AG10803 (cell line): ENCODE measurements around the gene CD2AP.

Source experiments
- DNase-seq: peaks from one replicate; pipeline ENCODE4 v3.0.0; 2010; ENCODE audit warnings: low read depth
- H3K4me3 ChIP-seq: 2 replicates; pipeline ENCODE4 v1.5.1; 2011; ENCODE audit warnings: mild to moderate bottlenecking, low read length, control low read depth
- CTCF ChIP-seq: conservative IDR thresholded peaks from 2 replicates; pipeline ENCODE4 v1.5.1; 2011; ENCODE audit warnings: mild to moderate bottlenecking, low read length, control low read depth, inconsistent platforms

Gene CD2AP

GRCh38 chr6:47593979-47594378 lies 116.4 kb downstream of the CD2AP start:
- no peak overlapping the region for H3K4me3 ChIP-seq
- TF ChIP-seq CTCF, result no peak
- DNase-seq, result no peak

GRCh38 chr6:47595785-47596184 lies 118.2 kb downstream of the CD2AP start:
- TF ChIP-seq CTCF, result no peak
- DNase-seq, result no peak
- H3K4me3 ChIP-seq, result no peak overlapping the region

GRCh38 chr6:47598367-47598766 lies 120.8 kb downstream of the CD2AP start:
- DNase-seq, result no peak
- no peak for TF ChIP-seq CTCF
- H3K4me3 ChIP-seq, result no peak overlapping the region

GRCh38 chr6:47599512-47599911 lies 121.9 kb downstream of the CD2AP start:
- no peak for TF ChIP-seq CTCF
- H3K4me3 ChIP-seq, result no peak overlapping the region

GRCh38 chr6:47603227-47603626 lies 125.6 kb downstream of the CD2AP start:
- TF ChIP-seq CTCF, result no peak
- DNase-seq, result no peak
- H3K4me3 ChIP-seq, result no peak overlapping the region

More at GRCh38 chr6:47599512-47599911, 121.9 kb downstream of the CD2AP start:
- no peak for DNase-seq

GRCh38 chr6:47603995-47604394 lies 126.4 kb downstream of the CD2AP start:
- no peak overlapping the region for H3K4me3 ChIP-seq
- peak; percentile 64 for DNase-seq
- no peak for TF ChIP-seq CTCF

GRCh38 chr6:47621838-47622449 lies 144.4 kb downstream of the CD2AP start:
- H3K4me3 ChIP-seq, result no peak overlapping the region
- TF ChIP-seq CTCF, result no peak
- no peak for DNase-seq
